Prostate gland (tissue), 2 donors: ENCODE results near the gene SMARCB1. TPM values are rescaled to one million over a fixed set of nuclear protein-coding genes. Genes with fewer than 3 reads are reported as not detected.

Experiments used
- DNase-seq: peaks from one replicate; pipeline ENCODE4 v3.0.0-alpha.2; 2019; ENCODE audit warnings: low spot score
- H3K27ac ChIP-seq, 2 donors: fragments of 200-600 bp; sonication (generic); 2 replicates each; pipeline ENCODE4 v1.5.1; 2017 to 2019
- H3K27me3 ChIP-seq: fragments of 200-600 bp; sonication (generic); replicated peaks from 2 replicates; pipeline ENCODE4 v1.5.1; 2019; ENCODE audit not compliant: insufficient read depth
- H3K36me3 ChIP-seq, 2 donors: fragments of 200-600 bp; sonication (generic); 1 replicate in 1 of 2; 2 replicates in 1 of 2; pipeline versions ENCODE4 v1.5.1 to v1.8.1; 2017 to 2019
- H3K4me1 ChIP-seq: fragments of 200-600 bp; sonication (generic); replicated peaks from 2 replicates; pipeline ENCODE4 v1.5.1; 2019
- H3K4me3 ChIP-seq, 2 donors: fragments of 200-600 bp; sonication (generic); 2 replicates each; pipeline ENCODE4 v1.5.1; 2017 to 2019
- H3K9me3 ChIP-seq: fragments of 200-600 bp; sonication (generic); 2 replicates; pipeline ENCODE4 v1.5.1; 2017
- POLR2A ChIP-seq: fragments of 450-650 bp; IDR thresholded peaks from one replicate; pipeline ENCODE4 v1.6.1; 2016; ENCODE audit warnings: antibody characterized with exemption, mild to moderate bottlenecking
- POLR2AphosphoS5 ChIP-seq: sonication (generic); formaldehyde crosslinking; IDR thresholded peaks from one replicate; pipeline ENCODE4 v1.6.1; 2017; ENCODE audit warnings: antibody characterized with exemption
- WGBS: methylation state at CpG from one replicate; pipeline ENCODE4 v1.1.5; 2018; 5-methylcytosine and 5-hydroxymethylcytosine counted together
- intact Hi-C: fragments of 100-400 bp; cut with DNase I; formaldehyde crosslinking; loops from one replicate; pipeline ENCODE4 v1.14.2; 2022
- small RNA-seq, 2 donors: library from RNA; depleted of rRNA; stranded (forward); fragments of <200 nt; gene quantifications; one replicate each; pipeline ENCODE3, GENCODE V24; 2016
- total RNA-seq, 2 donors: library from RNA; depleted of rRNA; stranded (reverse); fragments of >200 nt; gene quantifications; one replicate each; pipeline ENCODE4 v1.1.0, GENCODE V29; 2016
- TF ChIP-seq, protein P1 (sequence below), 4 experiments: fragments of 200-600 bp in 2 of 4; fragments of 450-650 bp in 2 of 4; sonication (generic) in 2 of 4; IDR thresholded peaks; 1 replicate in 3 of 4; 2 replicates in 1 of 4; pipeline ENCODE4 v1.5.1; 2016 to 2019; ENCODE audit warnings: antibody characterized with exemption in 4 of 4, mild to moderate bottlenecking in 2 of 4, moderate library complexity in 2 of 4

SMARCB1 gene
- total RNA-seq, 2 donors from 2014 or later: 77.2 to 136 TPM

GRCh38 chr22:23882370-23882769 lies 95.6 kb downstream of the SMARCB1 start:
- 74% methylated on average over 17 of the region's 20 CpGs for WGBS
- H3K27ac ChIP-seq: no peak overlapping the region
- H3K4me3 ChIP-seq: no peak overlapping the region
- no peaks in the 10 kb centered on the region for H3K4me1 ChIP-seq
- no peaks in the 10 kb centered on the region for H3K36me3 ChIP-seq
- intact Hi-C loops: no loop called here
- TF ChIP-seq POLR2AphosphoS5 (no peak), POLR2A (no peak)
- TF ChIP-seq, protein P1, sequence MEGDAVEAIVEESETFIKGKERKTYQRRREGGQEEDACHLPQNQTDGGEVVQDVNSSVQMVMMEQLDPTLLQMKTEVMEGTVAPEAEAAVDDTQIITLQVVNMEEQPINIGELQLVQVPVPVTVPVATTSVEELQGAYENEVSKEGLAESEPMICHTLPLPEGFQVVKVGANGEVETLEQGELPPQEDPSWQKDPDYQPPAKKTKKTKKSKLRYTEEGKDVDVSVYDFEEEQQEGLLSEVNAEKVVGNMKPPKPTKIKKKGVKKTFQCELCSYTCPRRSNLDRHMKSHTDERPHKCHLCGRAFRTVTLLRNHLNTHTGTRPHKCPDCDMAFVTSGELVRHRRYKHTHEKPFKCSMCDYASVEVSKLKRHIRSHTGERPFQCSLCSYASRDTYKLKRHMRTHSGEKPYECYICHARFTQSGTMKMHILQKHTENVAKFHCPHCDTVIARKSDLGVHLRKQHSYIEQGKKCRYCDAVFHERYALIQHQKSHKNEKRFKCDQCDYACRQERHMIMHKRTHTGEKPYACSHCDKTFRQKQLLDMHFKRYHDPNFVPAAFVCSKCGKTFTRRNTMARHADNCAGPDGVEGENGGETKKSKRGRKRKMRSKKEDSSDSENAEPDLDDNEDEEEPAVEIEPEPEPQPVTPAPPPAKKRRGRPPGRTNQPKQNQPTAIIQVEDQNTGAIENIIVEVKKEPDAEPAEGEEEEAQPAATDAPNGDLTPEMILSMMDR (IDR thresholded peaks at IDR 0.05): no peak
- no peaks in the 10 kb centered on the region for H3K27me3 ChIP-seq
- DNase-seq: no peak
- H3K9me3 ChIP-seq: no peaks in the 10 kb centered on the region

DNA sequence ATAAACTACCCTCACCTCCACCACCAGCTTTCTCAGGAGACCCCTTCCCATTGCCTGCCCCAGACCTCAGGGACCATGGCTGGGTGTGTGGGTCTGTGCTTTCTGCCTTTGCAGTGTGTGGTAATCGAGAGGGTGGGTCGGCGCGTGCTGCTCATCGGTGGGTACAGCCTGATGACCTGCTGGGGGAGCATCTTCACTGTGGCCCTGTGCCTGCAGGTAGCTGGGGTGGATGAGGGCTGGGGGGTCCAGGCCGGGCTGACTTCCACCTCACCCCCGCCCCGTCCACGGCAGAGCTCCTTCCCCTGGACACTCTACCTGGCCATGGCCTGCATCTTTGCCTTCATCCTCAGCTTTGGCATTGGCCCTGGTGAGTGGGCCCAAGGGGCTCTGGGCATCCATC lies 96.9 kb downstream of the SMARCB1 start:
- Histone ChIP-seq H3K4me3 (no peak overlapping the region), H3K9me3 (no peaks in the 10 kb centered on the region), H3K36me3 (no peaks in the 10 kb centered on the region), H3K4me1 (no peaks in the 10 kb centered on the region), H3K27me3 (no peaks in the 10 kb centered on the region), H3K27ac (no peak overlapping the region)
- 95% methylated on average over 9 of the region's 9 CpGs for WGBS
- DNase-seq: no peak
- intact Hi-C loops: no loop called here
- TF ChIP-seq, protein P1 (IDR thresholded peaks at IDR 0.05): no peak
- TF ChIP-seq POLR2A (no peak), POLR2AphosphoS5 (no peak)

- Histone ChIP-seq H3K9me3 (no peaks in the 10 kb centered on the region), H3K27ac (no peak overlapping the region), H3K4me1 (no peaks in the 10 kb centered on the region), H3K4me3 (no peak overlapping the region), H3K36me3 (no peaks in the 10 kb centered on the region), H3K27me3 (no peaks in the 10 kb centered on the region)
- intact Hi-C loops: no loop called here
- no peak for DNase-seq
- TF ChIP-seq, protein P1 (IDR thresholded peaks at IDR 0.05): no peak
- TF ChIP-seq POLR2A (no peak), POLR2AphosphoS5 (no peak)
- WGBS: 93% methylated on average over 9 of the region's 9 CpGs
These were observed 97.4 kb downstream of the SMARCB1 start for GRCh38 chr22:23884140-23884539.

Small RNA genes within 50 kb of the gene (small RNA-seq; reads per million reads assigned to genes)
- 0 reads per million in 2 donors for gene RN7SL268P

Other genes starting within 250 kb of the SMARCB1 start
- gene IGLL1, start 206.7 kb upstream of the SMARCB1 start, total RNA-seq: under 1 TPM in 1 of 2 donors, not detected in 1; 0.85 TPM
- gene DRICH1, start 154.6 kb upstream of the SMARCB1 start, total RNA-seq: 1 to 10 TPM in 1 of 2 donors, not detected in 1; 2.8 TPM
- under 1 TPM in 1 of 2 donors, not detected in 1; 0.91 TPM for gene RGL4, start 96.0 kb upstream of the SMARCB1 start, total RNA-seq
- 1 to 10 TPM; 5.2 to 8.1 TPM for gene ZNF70, start 35.9 kb upstream of the SMARCB1 start, total RNA-seq
- gene VPREB3, start 32.5 kb upstream of the SMARCB1 start, total RNA-seq: not detected
- not detected for gene C22orf15, start 24.0 kb upstream of the SMARCB1 start, total RNA-seq
- 10 to 100 TPM; 17.3 to 59.3 TPM for gene CHCHD10, start 19.0 kb upstream of the SMARCB1 start, total RNA-seq
- 10 to 100 TPM in 1 of 2 donors, 1 to 10 TPM in 1; 6.3 to 26.6 TPM for gene MMP11, start 14.1 kb upstream of the SMARCB1 start, total RNA-seq
- 1 to 10 TPM in 1 of 2 donors, not detected in 1; 6.9 TPM for gene DERL3, start 52.0 kb downstream of the SMARCB1 start, total RNA-seq
- 10 to 100 TPM; 15.1 to 27.0 TPM for gene SLC2A11, start 70.9 kb downstream of the SMARCB1 start, total RNA-seq
- 100 to 1,000 TPM; 501 to 587 TPM for gene MIF, start 107.4 kb downstream of the SMARCB1 start, total RNA-seq
- 10 to 100 TPM in 1 of 2 donors, 1 to 10 TPM in 1; 3.9 to 16.2 TPM for gene GSTT2B, start 174.2 kb downstream of the SMARCB1 start, total RNA-seq
- gene DDTL, start 179.9 kb downstream of the SMARCB1 start, total RNA-seq: 1 to 10 TPM in 1 of 2 donors, not detected in 1; 2.2 TPM
- gene DDT, start 187.5 kb downstream of the SMARCB1 start, total RNA-seq: 100 to 1,000 TPM; 131 to 285 TPM
- gene GSTT2, start 193.2 kb downstream of the SMARCB1 start, total RNA-seq: not detected
- under 1 TPM in 1 of 2 donors, not detected in 1; 0.80 TPM for gene GSTT4, start 218.5 kb downstream of the SMARCB1 start, total RNA-seq
- gene CABIN1, start 224.3 kb downstream of the SMARCB1 start, total RNA-seq: 10 to 100 TPM; 41.1 to 85.8 TPM